HepG2 (cell line): Measurements from ENCODE around the gene SAP30. TPM values are rescaled to one million over a fixed set of nuclear protein-coding genes. Genes with fewer than 3 reads are reported as not detected.
A peak's percentile ranks its signal among the peaks of the same experiment; 100 is the strongest.

Experiments
- ELF3 ChIP-seq: IDR thresholded peaks from 2 replicates; pipeline ENCODE4 v1.6.1; 2016; ENCODE audit warnings: missing genetic modification reagents, missing compliant biosample characterization
- EP300 ChIP-seq, 3 experiments: sonication (generic) in 1 of 3; formaldehyde crosslinking in 1 of 3; IDR thresholded peaks; 2 replicates each; pipeline versions ENCODE4 v1.5.1 to v1.6.1; 2011 to 2020; ENCODE audit warnings: low read depth in 2 of 3, low read length in 2 of 3, borderline replicate concordance in 1 of 3, improper control_type of control experiment in 1 of 3, mild to moderate bottlenecking in 1 of 3, missing genetic modification reagents in 1 of 3, moderate library complexity in 1 of 3
- ETV6 ChIP-seq: sonication (generic); formaldehyde crosslinking; conservative IDR thresholded peaks from 2 replicates; pipeline ENCODE4 v1.4.0; 2020; ENCODE audit warnings: missing genetic modification reagents
- FOSL1 ChIP-seq: sonication (generic); formaldehyde crosslinking; IDR thresholded peaks from 2 replicates; pipeline ENCODE4 v1.9.0; 2021; ENCODE audit warnings: missing genetic modification reagents, borderline replicate concordance
- HCFC1 ChIP-seq: fragments of 150-350 bp; IDR thresholded peaks from 2 replicates; pipeline ENCODE4 v1.6.1; 2014; ENCODE audit warnings: low read depth, low read length
- LCORL ChIP-seq, 2 experiments: fragments of 450-650 bp in 1 of 2; sonication (generic) in 1 of 2; formaldehyde crosslinking in 1 of 2; IDR thresholded peaks; 2 replicates each; pipeline versions ENCODE4 v1.5.0 to v1.6.1; 2017 to 2020; ENCODE audit warnings: antibody characterized with exemption in 1 of 2, missing genetic modification reagents in 1 of 2
- NFKB2 ChIP-seq: sonication (generic); formaldehyde crosslinking; IDR thresholded peaks from 2 replicates; pipeline ENCODE4 v1.4.0; 2020; ENCODE audit warnings: missing genetic modification reagents, borderline replicate concordance
- RELA ChIP-seq: sonication (generic); formaldehyde crosslinking; IDR thresholded peaks from 2 replicates; pipeline ENCODE4 v1.4.0; 2020; ENCODE audit warnings: missing genetic modification reagents
- SMAD3 ChIP-seq: sonication (generic); formaldehyde crosslinking; IDR thresholded peaks from 2 replicates; pipeline ENCODE4 v1.4.0; 2020; ENCODE audit warnings: missing genetic modification reagents
- SYNCRIP ChIP-seq: fragments of 200-400 bp; formaldehyde crosslinking; IDR thresholded peaks from 2 replicates; pipeline ENCODE4 v1.6.1; 2018; ENCODE audit warnings: mild to moderate bottlenecking, low read depth, low read length; ENCODE audit not compliant: insufficient read depth
- WIZ ChIP-seq: sonication (generic); formaldehyde crosslinking; IDR thresholded peaks from 2 replicates; pipeline ENCODE4 v1.5.1; 2020; ENCODE audit warnings: mild to moderate bottlenecking, missing genetic modification reagents
- ZFP36L2 ChIP-seq: sonication (generic); formaldehyde crosslinking; IDR thresholded peaks from 2 replicates; pipeline ENCODE4 v1.4.0; 2020; ENCODE audit warnings: missing genetic modification reagents
- ZNF18 ChIP-seq: sonication (generic); formaldehyde crosslinking; IDR thresholded peaks from 2 replicates; pipeline ENCODE4 v1.8.0; 2022; ENCODE audit warnings: mild to moderate bottlenecking, missing genetic modification reagents; ENCODE audit not compliant: insufficient replicate concordance
- ZNF275 ChIP-seq: sonication (generic); formaldehyde crosslinking; IDR thresholded peaks from 2 replicates; pipeline ENCODE4 v1.8.0; 2022; ENCODE audit warnings: missing genetic modification reagents, mild to moderate bottlenecking, inconsistent platforms, borderline replicate concordance
- ZNF460 ChIP-seq: sonication (generic); formaldehyde crosslinking; IDR thresholded peaks from 2 replicates; pipeline ENCODE4 v1.5.1; 2020; ENCODE audit warnings: missing genetic modification reagents, mild to moderate bottlenecking, borderline replicate concordance
- ZNF562 ChIP-seq: sonication (generic); formaldehyde crosslinking; IDR thresholded peaks from 2 replicates; pipeline ENCODE4 v1.8.0; 2022; ENCODE audit warnings: missing genetic modification reagents, borderline replicate concordance
- ZNF746 ChIP-seq: sonication (generic); formaldehyde crosslinking; IDR thresholded peaks from 2 replicates; pipeline ENCODE4 v1.8.0; 2022; ENCODE audit warnings: mild to moderate bottlenecking, missing genetic modification reagents
- ZNF749 ChIP-seq: sonication (generic); formaldehyde crosslinking; IDR thresholded peaks from 2 replicates; pipeline ENCODE4 v1.8.0; 2022; ENCODE audit warnings: mild to moderate bottlenecking, missing genetic modification reagents, moderate library complexity, borderline replicate concordance
- ZNF850 ChIP-seq: sonication (generic); formaldehyde crosslinking; conservative IDR thresholded peaks from 2 replicates; pipeline ENCODE4 v1.9.0; 2021; ENCODE audit warnings: mild to moderate bottlenecking, missing genetic modification reagents
- ZSCAN29 ChIP-seq: sonication (generic); formaldehyde crosslinking; conservative IDR thresholded peaks from 2 replicates; pipeline ENCODE4 v1.4.0; 2020; ENCODE audit warnings: mild to moderate bottlenecking, missing genetic modification reagents
- ZSCAN31 ChIP-seq: sonication (generic); formaldehyde crosslinking; IDR thresholded peaks from 2 replicates; pipeline ENCODE4 v1.5.0; 2020; ENCODE audit warnings: low read depth, mild to moderate bottlenecking, missing genetic modification reagents
- ZZZ3 ChIP-seq: sonication (generic); formaldehyde crosslinking; IDR thresholded peaks from 2 replicates; pipeline ENCODE4 v1.4.0; 2020; ENCODE audit warnings: missing genetic modification reagents, mild to moderate bottlenecking, borderline replicate concordance
- polyA plus RNA-seq, 8 experiments: library from polyadenylated mRNA; depleted of rRNA in 3 of 8; stranded (reverse) in 7 of 8; unstranded in 1 of 8; fragments of >200 nt; fragmentation: Illumina TruSeq in 4 of 8; extraction: Trizol in 4 of 8; gene quantifications; 2 replicates each; pipeline versions ENCODE4 v1.2.1 to v1.2.3, GENCODE V29; 2011 to 2016; ENCODE audit warnings: low read depth in 4 of 8, missing spikeins in 1 of 8, mixed read lengths in 1 of 8; ENCODE audit not compliant: insufficient read depth in 1 of 8
- total RNA-seq, 5 experiments: library from RNA; depleted of rRNA; stranded (reverse); fragments of >200 nt; fragmentation: Illumina TruSeq; extraction: Trizol; gene quantifications; 2 replicates each; pipeline ENCODE4 v1.2.3, GENCODE V29; 2016; ENCODE audit warnings: low read depth in 1 of 5
- TF ChIP-seq, protein P1 (sequence below): sonication (generic); formaldehyde crosslinking; IDR thresholded peaks from 2 replicates; pipeline ENCODE4 v1.4.0; 2020; ENCODE audit warnings: missing genetic modification reagents
- TF ChIP-seq, protein P2 (sequence below): IDR thresholded peaks from 2 replicates; pipeline ENCODE4 v1.6.1; 2012; ENCODE audit warnings: inconsistent platforms

Gene SAP30
- total and polyA plus RNA-seq, 2 of the 13 experiments (the other 11 are each of a cell fraction or from before 2014, with no cell fraction given): 14.2 to 25.1 TPM

GRCh38 chr4:173334085-173334890 is 36.5 kb upstream of the SAP30 start, which contains the start of gene HMGB2 (continued):
- TF ChIP-seq, protein P1, sequence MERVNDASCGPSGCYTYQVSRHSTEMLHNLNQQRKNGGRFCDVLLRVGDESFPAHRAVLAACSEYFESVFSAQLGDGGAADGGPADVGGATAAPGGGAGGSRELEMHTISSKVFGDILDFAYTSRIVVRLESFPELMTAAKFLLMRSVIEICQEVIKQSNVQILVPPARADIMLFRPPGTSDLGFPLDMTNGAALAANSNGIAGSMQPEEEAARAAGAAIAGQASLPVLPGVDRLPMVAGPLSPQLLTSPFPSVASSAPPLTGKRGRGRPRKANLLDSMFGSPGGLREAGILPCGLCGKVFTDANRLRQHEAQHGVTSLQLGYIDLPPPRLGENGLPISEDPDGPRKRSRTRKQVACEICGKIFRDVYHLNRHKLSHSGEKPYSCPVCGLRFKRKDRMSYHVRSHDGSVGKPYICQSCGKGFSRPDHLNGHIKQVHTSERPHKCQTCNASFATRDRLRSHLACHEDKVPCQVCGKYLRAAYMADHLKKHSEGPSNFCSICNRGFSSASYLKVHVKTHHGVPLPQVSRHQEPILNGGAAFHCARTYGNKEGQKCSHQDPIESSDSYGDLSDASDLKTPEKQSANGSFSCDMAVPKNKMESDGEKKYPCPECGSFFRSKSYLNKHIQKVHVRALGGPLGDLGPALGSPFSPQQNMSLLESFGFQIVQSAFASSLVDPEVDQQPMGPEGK: no peak; the same call in none of the 2 replicates
- TF ChIP-seq ETV6 (CRISPR knock-in tag) (peak; percentile 61; the same call in 1 of the 2 replicates), NFKB2 (0 out of 2 replicates have a peak, but pooled peaks have one; percentile 55), ZNF749 (CRISPR knock-in tag) (peak; percentile 98), ZNF18 (CRISPR knock-in tag) (peak; percentile 72), ZFP36L2 (CRISPR knock-in tag) (no peak; the same call in 1 of the 2 replicates), LCORL (IDR thresholded peaks at IDR 0.05) (no peak), LCORL (CRISPR knock-in tag; IDR thresholded peaks at IDR 0.05) (no peak; the same call in 1 of the 2 replicates), FOSL1 (CRISPR knock-in tag) (no peak), HCFC1 (peak; percentile 14; the same call in 1 of the 2 replicates), SYNCRIP (no peak), ZSCAN31 (CRISPR knock-in tag) (peak; percentile 81), WIZ (no peak; the same call in 1 of the 2 replicates), SMAD3 (CRISPR knock-in tag) (peak; percentile 92), ZZZ3 (no peak), ZNF850 (CRISPR knock-in tag) (no peak), ZSCAN29 (CRISPR knock-in tag) (peak; percentile 15), ZNF275 (CRISPR knock-in tag) (peak; percentile 3; the same call in 1 of the 2 replicates), RELA (CRISPR knock-in tag) (no peak), EP300 (IDR thresholded peaks at IDR 0.05; ENCODE audit: low read depth in 2 of 2, low read length in 2 of 2) (no peak), EP300 (CRISPR knock-in tag; IDR thresholded peaks at IDR 0.05; ENCODE audit: borderline replicate concordance) (no peak), ZNF460 (CRISPR knock-in tag) (no peak), ELF3 (no peak), ZNF562 (CRISPR knock-in tag) (peak; percentile 87; the same call in 1 of the 2 replicates), ZNF746 (CRISPR knock-in tag) (peak; percentile 78; the same call in 1 of the 2 replicates)
- TF ChIP-seq, protein P2, sequence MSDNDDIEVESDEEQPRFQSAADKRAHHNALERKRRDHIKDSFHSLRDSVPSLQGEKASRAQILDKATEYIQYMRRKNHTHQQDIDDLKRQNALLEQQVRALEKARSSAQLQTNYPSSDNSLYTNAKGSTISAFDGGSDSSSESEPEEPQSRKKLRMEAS: peak; percentile 49
